ENCODE results near the gene TEX35. TPM values are rescaled to one million over a fixed set of nuclear protein-coding genes. Genes with fewer than 3 reads are reported as not detected.
"Not testable (repeated sequence)": the region's sequence is repeated elsewhere in the genome, so short reads cannot be mapped to it uniquely, and the experiment has no call there.

TEX35 gene
- total and polyA plus RNA-seq, 11 donors, result not detected

DNA sequence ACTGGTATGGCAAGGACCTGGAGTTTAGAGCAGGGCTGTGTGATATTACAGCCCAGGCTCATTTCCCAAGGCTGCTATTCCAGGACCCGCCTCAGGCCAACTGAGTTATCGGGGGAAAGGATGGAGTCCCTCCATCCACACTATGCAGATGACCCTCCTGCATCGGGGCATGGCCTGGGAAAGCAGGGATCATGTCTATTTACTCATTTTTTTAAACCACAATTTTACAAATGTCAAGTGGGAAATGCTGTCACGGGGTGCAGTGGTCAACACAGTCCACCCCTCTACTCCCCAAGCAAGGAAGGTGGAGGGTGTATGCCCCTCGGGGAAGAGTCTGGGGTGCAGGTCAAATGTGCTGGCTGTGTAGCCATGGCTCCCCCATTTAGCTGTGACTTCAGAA lies 10.1 kb upstream of the TEX35 start:
- WGBS, 4 donors, result 91 to 92% (median 92%) methylated on average over 5 of the region's 5 CpGs
- peaks cover 0 to 7% (median 0%) of the 10 kb centered on the region in 12 donors for H3K4me1 ChIP-seq
- intact Hi-C loops (cut with DNase I), result loop anchor here in 8 of 10 donors (5.0 to 10.0 kb wide), 3 partner anchors 191 to 468 kb away; no protein-coding TSS in a partner anchor
- no peak overlapping the region for H3K4me3 ChIP-seq
- ATAC-seq (no peak), DNase-seq (no peak)
- H3K36me3 ChIP-seq, result no peaks in the 10 kb centered on the region
- H3K27me3 ChIP-seq, result no peaks in the 10 kb centered on the region
- no peak overlapping the region for H3K27ac ChIP-seq
- no peaks in the 10 kb centered on the region for H3K9me3 ChIP-seq
- TF ChIP-seq, protein P1, sequence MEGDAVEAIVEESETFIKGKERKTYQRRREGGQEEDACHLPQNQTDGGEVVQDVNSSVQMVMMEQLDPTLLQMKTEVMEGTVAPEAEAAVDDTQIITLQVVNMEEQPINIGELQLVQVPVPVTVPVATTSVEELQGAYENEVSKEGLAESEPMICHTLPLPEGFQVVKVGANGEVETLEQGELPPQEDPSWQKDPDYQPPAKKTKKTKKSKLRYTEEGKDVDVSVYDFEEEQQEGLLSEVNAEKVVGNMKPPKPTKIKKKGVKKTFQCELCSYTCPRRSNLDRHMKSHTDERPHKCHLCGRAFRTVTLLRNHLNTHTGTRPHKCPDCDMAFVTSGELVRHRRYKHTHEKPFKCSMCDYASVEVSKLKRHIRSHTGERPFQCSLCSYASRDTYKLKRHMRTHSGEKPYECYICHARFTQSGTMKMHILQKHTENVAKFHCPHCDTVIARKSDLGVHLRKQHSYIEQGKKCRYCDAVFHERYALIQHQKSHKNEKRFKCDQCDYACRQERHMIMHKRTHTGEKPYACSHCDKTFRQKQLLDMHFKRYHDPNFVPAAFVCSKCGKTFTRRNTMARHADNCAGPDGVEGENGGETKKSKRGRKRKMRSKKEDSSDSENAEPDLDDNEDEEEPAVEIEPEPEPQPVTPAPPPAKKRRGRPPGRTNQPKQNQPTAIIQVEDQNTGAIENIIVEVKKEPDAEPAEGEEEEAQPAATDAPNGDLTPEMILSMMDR (IDR thresholded peaks at IDR 0.05), result no peak
- no peak for TF ChIP-seq POLR2A (IDR thresholded peaks at IDR 0.05)

DNA sequence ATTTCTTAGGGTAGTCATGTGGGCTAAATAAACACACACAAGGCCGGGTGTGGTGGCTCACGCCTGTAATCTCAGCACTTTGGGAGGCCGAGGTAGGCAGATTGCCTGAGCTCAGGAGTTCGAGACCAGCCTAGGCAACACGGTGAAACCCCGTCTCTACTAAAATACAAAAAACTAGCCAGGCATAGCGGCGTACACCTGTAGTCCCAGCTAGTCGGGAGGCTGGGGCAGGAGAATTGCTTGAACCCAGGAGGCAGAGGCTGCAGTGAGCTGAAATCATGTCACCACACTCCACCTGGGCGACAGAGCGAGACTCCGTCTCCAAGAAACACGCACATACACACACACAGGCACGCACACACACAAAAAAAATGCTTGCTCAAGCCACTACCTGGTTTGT lies 9.6 kb upstream of the TEX35 start:
- H3K36me3 ChIP-seq, H3K4me3 ChIP-seq, H3K27ac ChIP-seq, DNase-seq, H3K27me3 ChIP-seq, H3K4me1 ChIP-seq, H3K9me3 ChIP-seq, ATAC-seq: not testable (repeated sequence)
- intact Hi-C loops (cut with DNase I), result loop anchor here in 8 of 10 donors (5.0 to 10.0 kb wide), 3 partner anchors 191 to 469 kb away; no protein-coding TSS in a partner anchor
- WGBS, 4 donors, result 95 to 99% (median 96%) methylated on average over 14 of the region's 14 CpGs

DNA sequence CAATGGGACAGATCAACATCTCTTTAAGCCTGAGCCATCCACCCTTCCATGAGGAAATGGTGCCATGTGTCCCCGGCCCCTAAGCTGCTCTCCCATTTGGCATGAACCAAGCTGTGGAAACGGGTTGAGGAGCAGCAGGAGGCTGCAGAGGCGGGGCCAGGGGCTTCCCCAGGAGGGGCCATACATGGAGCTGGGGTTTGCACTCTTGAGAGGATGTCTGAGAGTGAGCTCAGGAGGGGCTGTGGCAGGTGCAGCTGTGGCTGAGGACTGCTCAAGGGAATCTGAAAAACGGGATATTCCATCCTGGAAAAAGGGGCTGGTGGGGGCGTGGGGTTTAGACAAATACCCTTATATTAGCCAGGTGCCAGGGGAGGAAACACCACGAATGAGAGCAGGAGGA lies 9.1 kb upstream of the TEX35 start:
- TF ChIP-seq, protein P1 (IDR thresholded peaks at IDR 0.05), result no peak
- no peak for TF ChIP-seq POLR2A (IDR thresholded peaks at IDR 0.05)
- H3K27me3 ChIP-seq, result no peaks in the 10 kb centered on the region
- H3K4me3 ChIP-seq, result no peak overlapping the region
- ATAC-seq (no peak), DNase-seq (no peak)
- no peaks in the 10 kb centered on the region for H3K9me3 ChIP-seq
- H3K36me3 ChIP-seq, result no peaks in the 10 kb centered on the region
- intact Hi-C loops (cut with DNase I), result loop anchor here in 8 of 10 donors (5.0 to 10.0 kb wide), 3 partner anchors 192 to 469 kb away; no protein-coding TSS in a partner anchor
- peaks cover 0 to 7% (median 0%) of the 10 kb centered on the region in 12 donors for H3K4me1 ChIP-seq
- WGBS, 4 donors, result 69 to 85% (median 80%) methylated on average over 5 to 6 of the region's 6 CpGs
- H3K27ac ChIP-seq, result no peak overlapping the region

DNA sequence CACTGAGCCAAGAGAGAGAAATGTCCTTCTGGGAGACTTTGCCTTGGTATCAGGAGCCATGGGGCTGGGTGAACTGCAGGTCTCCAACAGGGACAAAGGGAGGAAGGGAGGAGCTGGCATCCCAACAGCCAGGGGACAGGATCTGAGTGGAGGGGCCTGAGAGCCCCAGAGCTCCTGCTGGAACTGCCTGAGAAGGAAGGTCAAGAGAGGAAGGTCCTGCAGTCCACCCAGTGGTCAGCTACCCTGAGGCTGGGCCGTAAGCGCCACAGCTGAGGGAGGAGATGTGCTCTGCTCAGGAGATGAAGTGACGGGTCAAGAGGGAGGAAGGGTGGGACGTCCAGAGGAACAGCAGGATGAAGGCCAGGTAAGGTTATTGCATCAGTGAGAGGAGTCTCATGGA lies 8.6 kb upstream of the TEX35 start:
- intact Hi-C loops (cut with DNase I), result loop anchor here in 8 of 10 donors (5.0 to 10.0 kb wide), 3 partner anchors 192 to 469 kb away; no protein-coding TSS in a partner anchor
- Histone ChIP-seq H3K36me3 (no peaks in the 10 kb centered on the region), H3K27ac (no peak overlapping the region), H3K9me3 (no peaks in the 10 kb centered on the region), H3K27me3 (no peaks in the 10 kb centered on the region), H3K4me1 (peaks cover 0 to 8% (median 0%) of the 10 kb centered on the region in 12 donors), H3K4me3 (no peak overlapping the region)
- TF ChIP-seq, protein P1 (IDR thresholded peaks at IDR 0.05), result no peak
- no peak for TF ChIP-seq POLR2A (IDR thresholded peaks at IDR 0.05)
- 65 to 81% (median 75%) methylated on average over 4 of the region's 4 CpGs for WGBS, 4 donors
- no peak for ATAC-seq
- DNase-seq, result no peak

DNA sequence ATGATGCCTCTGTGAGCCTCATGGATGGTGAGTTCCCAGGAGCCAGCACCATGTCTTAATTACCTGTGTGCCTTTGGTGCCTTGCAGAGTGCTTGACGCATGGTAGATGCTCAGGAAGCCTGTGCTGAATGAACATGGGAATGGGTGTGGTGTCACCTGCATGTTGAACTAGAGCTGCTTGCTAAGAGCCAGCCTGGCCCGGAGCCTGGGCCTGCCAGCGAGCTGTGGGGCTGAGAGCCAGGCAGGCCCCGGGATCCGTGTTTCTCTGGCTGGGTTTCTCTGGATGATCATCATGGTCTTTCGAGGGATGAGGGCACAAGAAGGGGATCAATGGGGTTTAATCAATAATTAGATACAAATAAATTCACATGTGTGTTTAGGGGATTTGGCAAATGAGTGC lies 6.7 kb upstream of the TEX35 start:
- WGBS, 4 donors, result 62 to 67% (median 65%) methylated on average over 6 of the region's 6 CpGs
- ATAC-seq, result peak in 3 of 4 donors; percentile 25 to 36 (median 31)
- H3K27ac ChIP-seq, result no peak overlapping the region
- H3K36me3 ChIP-seq, result no peaks in the 10 kb centered on the region
- peak in 1 of 5 donors; percentile 58 for DNase-seq
- H3K9me3 ChIP-seq, result no peaks in the 10 kb centered on the region
- no peak for TF ChIP-seq POLR2A (IDR thresholded peaks at IDR 0.05)
- TF ChIP-seq, protein P1 (IDR thresholded peaks at IDR 0.05), result no peak
- H3K27me3 ChIP-seq, result no peaks in the 10 kb centered on the region
- intact Hi-C loops (cut with DNase I), result loop anchor here in 2 of 10 donors (10.0 kb wide), 2 partner anchors 201 to 471 kb away; no protein-coding TSS in a partner anchor
- no peak overlapping the region for H3K4me3 ChIP-seq
- peaks cover 0 to 17% (median 0%) of the 10 kb centered on the region in 12 donors for H3K4me1 ChIP-seq

Data from heart left ventricle (tissue), 16 donors.